HG02678 (cell line): ENCODE measurements around the gene CDH13.

Experiments
- ATAC-seq: cut with Tn5 transposase; IDR thresholded peaks from one replicate; pipeline ENCODE4 v1.9.1; 2021; ENCODE audit warnings: mild to moderate bottlenecking, moderate library complexity; ENCODE audit not compliant: unreplicated experiment

Gene CDH13

GRCh38 chr16:83363521-83363920, 736.8 kb downstream of the CDH13 start:
- ATAC-seq = no peak

- ATAC-seq = no peak
Measured at GRCh38 chr16:83365166-83365565, 738.4 kb downstream of the CDH13 start.

GRCh38 chr16:83366228-83366627, 739.5 kb downstream of the CDH13 start:
- ATAC-seq = no peak

GRCh38 chr16:83374979-83375378, 748.2 kb downstream of the CDH13 start:
- no peak for ATAC-seq

GRCh38 chr16:83389751-83390150, 763.0 kb downstream of the CDH13 start:
- no peak for ATAC-seq

- ATAC-seq = no peak
Measured at GRCh38 chr16:83390759-83391158, 764.0 kb downstream of the CDH13 start.

GRCh38 chr16:83392743-83393142, 766.0 kb downstream of the CDH13 start:
- no peak for ATAC-seq

- ATAC-seq = no peak
Measured at GRCh38 chr16:83393196-83393981, 766.6 kb downstream of the CDH13 start.

GRCh38 chr16:83397601-83398291, 771.0 kb downstream of the CDH13 start:
- ATAC-seq = no peak

- ATAC-seq = no peak
Measured at GRCh38 chr16:83400234-83400633, 773.5 kb downstream of the CDH13 start.

GRCh38 chr16:83402160-83402814, 775.5 kb downstream of the CDH13 start:
- ATAC-seq = no peak

GRCh38 chr16:83402967-83403366, 776.2 kb downstream of the CDH13 start:
- no peak for ATAC-seq

- ATAC-seq = no peak
Measured at GRCh38 chr16:83403761-83404160, 777.0 kb downstream of the CDH13 start.

- ATAC-seq = no peak
Measured at GRCh38 chr16:83404261-83404660, 777.5 kb downstream of the CDH13 start.

GRCh38 chr16:83407928-83408327, 781.2 kb downstream of the CDH13 start:
- ATAC-seq = no peak

GRCh38 chr16:83409347-83409746, 782.6 kb downstream of the CDH13 start:
- no peak for ATAC-seq

GRCh38 chr16:83418565-83418964, 791.8 kb downstream of the CDH13 start:
- ATAC-seq = no peak

GRCh38 chr16:83420206-83420760, 793.5 kb downstream of the CDH13 start:
- ATAC-seq = no peak

- ATAC-seq = no peak
Measured at GRCh38 chr16:83433201-83433600, 806.4 kb downstream of the CDH13 start.

- ATAC-seq = no peak
Measured at GRCh38 chr16:83437036-83437435, 810.3 kb downstream of the CDH13 start.

GRCh38 chr16:83438326-83438725, 811.6 kb downstream of the CDH13 start:
- ATAC-seq = no peak

- no peak for ATAC-seq
Measured at GRCh38 chr16:83439412-83439811, 812.6 kb downstream of the CDH13 start.
